ENCODE results near the gene RBM20. TPM values are rescaled to one million over a fixed set of nuclear protein-coding genes. Genes with fewer than 3 reads are reported as not detected.
"Not testable (repeated sequence)": the region's sequence is repeated elsewhere in the genome, so short reads cannot be mapped to it uniquely, and the experiment has no call there.

Gene RBM20
- total RNA-seq, 2 experiments from 2014 or later: 0.03 TPM; not detected in 1

DNA sequence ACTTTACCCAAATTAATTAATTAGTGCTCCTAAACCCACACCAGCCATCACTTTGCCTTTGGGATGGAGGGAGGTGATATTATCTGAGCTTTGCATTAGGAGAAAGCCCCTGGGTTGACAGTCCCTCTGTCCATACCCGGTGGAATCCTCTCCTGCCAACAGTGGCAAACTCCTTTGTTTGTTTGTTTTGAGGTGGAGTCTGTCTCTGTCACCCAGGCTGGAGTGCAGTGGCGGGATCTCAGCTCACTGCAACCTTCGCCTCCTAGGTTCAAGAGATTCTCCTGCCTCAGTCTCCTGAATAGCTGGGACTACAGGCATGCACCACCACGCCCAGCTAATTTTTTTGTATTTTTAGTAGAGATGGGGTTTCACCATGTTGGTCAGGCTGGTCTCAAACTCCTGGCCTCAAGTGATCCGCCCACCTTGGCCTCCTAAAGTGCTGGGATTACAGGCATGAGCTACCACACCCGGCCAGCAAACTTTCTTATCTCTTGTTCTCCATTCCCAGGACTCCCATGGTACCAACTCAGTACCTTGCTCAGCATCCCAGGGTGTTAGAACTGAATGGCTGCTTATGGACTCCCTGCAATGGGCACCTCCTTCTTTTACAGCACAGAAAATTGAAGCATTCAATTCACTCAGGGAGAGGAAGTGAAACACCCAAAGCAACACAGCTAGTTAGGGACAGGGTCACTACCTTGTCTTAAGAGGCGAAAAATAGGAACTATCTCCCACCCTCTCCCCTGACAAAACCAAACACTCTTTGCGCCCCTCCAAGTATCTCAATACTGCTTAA lies 223.1 kb downstream of the RBM20 start:
- peak overlapping the region; percentile 96 for H3K27ac Mint-ChIP-seq
- not testable (repeated sequence) for ATAC-seq; H3K9me3 Mint-ChIP-seq (ENCODE audit: insufficient read depth); H3K27me3 Mint-ChIP-seq (ENCODE audit: low read depth); H3K4me3 Mint-ChIP-seq; H3K36me3 Mint-ChIP-seq (ENCODE audit: low read depth)
- ChIA-PET CTCF (interaction anchor here (0.6 to 2.9 kb wide), 14 partner anchors 8 to 121 kb away, joined by 3 to 16 read pairs (median 4); no protein-coding TSS in a partner anchor), POLR2A (interaction anchor here (1.1 to 3.9 kb wide), 4 partner anchors 15 to 93 kb away, joined by 3 to 13 read pairs (median 4); no protein-coding TSS in a partner anchor)
- H3K4me1 Mint-ChIP-seq (ENCODE audit: low read depth): peaks cover 95% of the 10 kb centered on the region
- peak; percentile 21 for DNase-seq

DNA sequence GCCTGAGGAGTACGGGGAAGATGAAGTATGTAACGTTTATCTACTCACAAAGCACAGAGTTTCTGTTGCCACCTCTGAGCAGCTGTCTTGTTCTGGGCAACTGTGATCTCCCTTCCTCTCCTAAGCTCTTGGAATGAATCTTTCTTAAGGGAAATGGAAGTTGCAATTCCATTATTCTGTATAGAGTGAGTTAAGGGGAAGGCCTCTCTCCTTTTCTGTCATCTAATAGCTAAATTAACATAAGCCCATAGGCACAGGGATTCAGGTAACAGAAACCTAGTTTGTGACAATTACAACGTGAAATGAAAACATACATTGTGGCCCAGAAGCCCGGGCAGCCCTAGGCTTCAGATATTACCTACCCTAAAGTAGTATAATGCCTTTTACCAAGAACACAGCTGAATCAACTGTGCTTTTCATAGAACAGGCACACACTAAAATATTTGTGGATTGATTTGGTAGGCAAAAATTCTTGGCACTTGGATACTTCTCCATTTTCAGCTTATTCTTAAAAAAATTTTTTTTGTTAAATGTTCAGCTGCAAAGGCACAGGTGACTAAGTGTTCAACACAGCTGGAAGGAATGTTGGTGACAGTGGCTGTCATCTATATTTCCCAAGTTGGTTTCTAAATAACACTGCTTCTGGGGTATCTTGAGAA lies 223.8 kb downstream of the RBM20 start:
- Mint-ChIP-seq H3K4me1 (ENCODE audit: low read depth) (peaks cover 88% of the 10 kb centered on the region), H3K36me3 (ENCODE audit: low read depth) (peaks cover 8% of the 10 kb centered on the region), H3K27ac (peak overlapping the region; percentile 96), H3K4me3 (peak overlapping the region; percentile 67), H3K9me3 (ENCODE audit: insufficient read depth) (no peaks in the 10 kb centered on the region), H3K27me3 (ENCODE audit: low read depth) (no peaks in the 10 kb centered on the region)
- CTCF ChIA-PET: interaction anchor here (0.8 to 2.9 kb wide), 14 partner anchors 9 to 122 kb away, joined by 3 to 16 read pairs (median 4); no protein-coding TSS in a partner anchor
- POLR2A ChIA-PET: interaction anchor here (1.1 to 3.9 kb wide), 4 partner anchors 16 to 94 kb away, joined by 3 to 13 read pairs (median 4); no protein-coding TSS in a partner anchor
- ATAC-seq (no peak), DNase-seq (peak; percentile 23)

DNA sequence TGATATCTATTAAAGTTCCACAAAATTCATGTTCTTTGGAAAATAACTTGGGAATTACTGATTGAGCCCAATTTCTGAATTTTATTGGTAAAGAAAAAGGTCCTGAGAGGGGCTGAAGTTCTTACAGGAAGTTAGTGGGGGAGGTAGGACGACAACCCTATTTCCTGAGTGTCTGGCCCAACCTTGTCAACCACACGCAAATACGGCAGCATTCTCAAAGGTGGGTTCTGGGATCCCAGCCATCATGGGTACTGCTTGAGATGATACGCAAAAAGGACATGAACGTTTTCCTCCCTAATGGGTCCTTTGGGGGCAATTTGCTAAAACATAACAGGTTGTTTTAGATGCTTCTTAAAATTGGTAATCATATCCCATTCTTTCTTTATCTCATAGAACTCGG lies 224.8 kb downstream of the RBM20 start:
- ChIA-PET CTCF (interaction anchor here (1.3 to 2.9 kb wide), 3 partner anchors 66 to 123 kb away, joined by 3 to 12 read pairs (median 11); no protein-coding TSS in a partner anchor), POLR2A (interaction anchor here (1.3 kb wide), 1 partner anchor 8 kb away, joined by 8 read pairs; no protein-coding TSS in a partner anchor)
- no peaks in the 10 kb centered on the region for H3K27me3 Mint-ChIP-seq (ENCODE audit: low read depth)
- H3K27ac Mint-ChIP-seq: peak overlapping the region; percentile 96
- no peaks in the 10 kb centered on the region for H3K9me3 Mint-ChIP-seq (ENCODE audit: insufficient read depth)
- H3K4me3 Mint-ChIP-seq: peak overlapping the region; percentile 67
- ATAC-seq (no peak), DNase-seq (peak; percentile 66)
- H3K36me3 Mint-ChIP-seq (ENCODE audit: low read depth): peaks cover 12% of the 10 kb centered on the region
- H3K4me1 Mint-ChIP-seq (ENCODE audit: low read depth): peaks cover 81% of the 10 kb centered on the region

DNA sequence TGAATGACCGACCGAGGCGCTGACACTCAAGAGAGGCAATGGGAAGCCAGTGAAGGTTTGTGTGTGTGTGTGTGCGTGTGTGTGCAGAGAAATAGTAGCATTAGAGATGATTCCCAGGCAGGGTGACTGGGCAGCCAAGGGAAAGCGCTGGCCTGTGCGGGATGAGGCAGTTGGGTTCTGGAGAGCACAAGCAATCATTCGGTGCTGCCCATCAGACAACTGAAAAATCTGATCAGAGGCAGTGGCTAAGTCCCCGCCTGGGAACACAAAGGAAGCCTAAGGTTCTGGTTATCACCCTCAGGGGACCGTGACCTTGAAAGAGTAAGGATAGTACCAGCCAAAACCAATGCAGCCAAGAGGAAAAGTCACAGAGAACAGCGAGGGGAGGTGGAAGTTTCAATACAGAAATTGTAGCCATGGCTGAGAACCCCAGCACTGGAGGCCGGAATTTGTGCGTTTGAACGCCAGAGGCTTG lies 226.7 kb downstream of the RBM20 start:
- no peaks in the 10 kb centered on the region for H3K9me3 Mint-ChIP-seq (ENCODE audit: insufficient read depth)
- peak overlapping the region; percentile 96 for H3K27ac Mint-ChIP-seq
- no peak for ATAC-seq
- peaks cover 71% of the 10 kb centered on the region for H3K4me1 Mint-ChIP-seq (ENCODE audit: low read depth)
- no peaks in the 10 kb centered on the region for H3K27me3 Mint-ChIP-seq (ENCODE audit: low read depth)
- ChIA-PET POLR2A (interaction anchor here (0.8 to 3.2 kb wide), 14 partner anchors 10 to 131 kb away, joined by 3 to 24 read pairs (median 6); partner anchors contain the start of genes BBIP1 and SHOC2), CTCF (interaction anchor here (1.0 to 1.8 kb wide), 5 partner anchors 10 to 68 kb away, joined by 3 to 12 read pairs (median 11); no protein-coding TSS in a partner anchor)
- DNase-seq: peak; percentile 22
- H3K36me3 Mint-ChIP-seq (ENCODE audit: low read depth): peaks cover 16% of the 10 kb centered on the region
- H3K4me3 Mint-ChIP-seq: peak overlapping the region; percentile 89

DNA sequence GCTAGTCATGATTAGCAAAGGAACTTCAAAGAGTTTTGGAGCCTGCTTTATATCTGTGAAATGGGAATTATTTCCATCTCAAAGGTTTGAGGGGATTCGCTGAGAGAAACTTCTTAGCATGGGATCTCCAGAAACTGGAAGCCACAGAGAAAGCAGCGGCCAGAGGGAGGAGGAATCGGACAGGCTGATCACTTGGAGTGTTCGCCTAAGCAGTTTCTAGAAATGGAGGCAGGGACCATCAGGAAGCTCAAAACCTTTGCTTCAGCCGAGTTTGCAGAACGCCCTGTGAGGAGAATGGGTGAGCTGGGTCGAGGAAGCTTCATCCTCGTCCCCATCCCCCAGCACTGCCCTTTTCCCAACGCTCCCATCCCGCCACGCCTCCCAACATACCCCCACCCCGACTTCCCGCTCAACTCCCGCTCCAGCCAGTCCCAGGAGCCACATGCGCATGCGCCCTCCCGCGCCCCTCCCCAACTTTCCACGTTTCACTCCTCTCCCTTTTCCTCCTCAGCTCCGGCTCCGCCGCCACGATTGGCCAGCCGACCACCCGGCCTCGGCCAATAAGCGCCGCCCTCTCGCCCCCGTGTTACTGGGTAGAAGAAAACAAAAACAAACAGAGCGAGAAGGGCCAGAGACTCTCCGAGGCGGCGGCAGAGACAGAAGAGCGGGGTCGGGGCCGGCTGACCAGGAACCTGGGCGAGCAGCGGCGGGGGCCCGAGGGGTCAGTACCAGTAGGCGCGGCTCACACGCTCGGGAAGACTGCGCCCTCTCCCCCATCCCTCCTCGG lies 227.4 kb downstream of the RBM20 start, which contains the start of gene PDCD4:
PDCD4 (plus strand) TSS at position 631 of the 787 bp plus-strand sequence. CDS start 4,100 bp downstream, outside the sequence.
- H3K36me3 Mint-ChIP-seq (ENCODE audit: low read depth): peaks cover 21% of the 10 kb centered on the region
- ATAC-seq (peak; percentile 83), DNase-seq (peak; percentile 96)
- H3K27ac Mint-ChIP-seq: peak within 1 kb of the TSS; percentile 96
- CTCF ChIA-PET: interaction anchor here (0.7 to 1.0 kb wide), 10 partner anchors 10 to 287 kb away, joined by 3 to 11 read pairs (median 3); no protein-coding TSS in a partner anchor
- H3K4me1 Mint-ChIP-seq (ENCODE audit: low read depth): peaks cover 69% of the 10 kb centered on the region
- no peaks in the 10 kb centered on the region for H3K9me3 Mint-ChIP-seq (ENCODE audit: insufficient read depth)
- POLR2A ChIA-PET: interaction anchor here (0.6 to 3.2 kb wide), 22 partner anchors 9 to 132 kb away, joined by 3 to 24 read pairs (median 4); partner anchors contain the start of genes BBIP1 and SHOC2
- peak within 1 kb of the TSS; percentile 89 for H3K4me3 Mint-ChIP-seq
- H3K27me3 Mint-ChIP-seq (ENCODE audit: low read depth): no peaks in the 10 kb centered on the region

DNA sequence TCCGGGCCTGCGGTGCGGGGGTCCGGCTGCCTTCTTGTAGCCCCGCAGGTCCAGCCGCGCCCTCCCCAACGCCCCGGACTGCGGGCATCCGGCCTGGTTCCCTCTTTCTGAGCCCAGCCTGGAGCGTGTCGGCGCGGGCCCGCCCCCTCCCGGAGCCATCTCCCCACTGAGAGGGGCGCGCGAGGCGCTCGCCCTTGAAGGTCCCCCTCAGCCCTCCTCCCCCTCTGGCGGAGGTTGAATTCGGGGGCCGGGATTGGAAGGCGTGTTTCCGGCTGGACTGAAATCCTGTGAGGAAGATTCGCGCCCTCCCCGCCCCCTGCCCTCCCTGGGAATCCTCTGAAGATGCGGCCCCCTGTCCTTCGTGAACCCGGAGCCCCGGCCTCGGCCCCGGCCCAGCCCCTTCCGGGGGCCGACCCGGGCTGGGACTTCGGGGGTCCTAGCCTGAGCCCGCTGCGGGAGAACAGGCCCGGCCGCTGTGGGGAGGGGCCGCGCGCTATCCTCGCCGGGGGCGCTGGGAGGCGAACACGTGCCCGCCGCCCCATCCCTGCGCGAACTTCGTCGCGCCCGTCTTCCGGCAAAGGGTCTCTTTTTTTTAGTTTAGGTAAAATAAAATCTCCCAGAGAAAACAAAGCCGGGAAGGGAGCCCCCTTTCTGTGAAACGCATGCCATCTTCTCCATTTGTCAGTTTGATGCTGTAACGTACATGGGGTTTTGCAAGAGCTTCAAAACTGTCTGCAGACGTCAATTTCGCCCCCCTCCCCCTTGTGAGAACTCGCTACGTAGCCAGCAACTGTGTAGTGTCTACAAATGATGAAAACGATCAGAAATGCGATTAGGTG lies 228.2 kb downstream of the RBM20 start:
- ChIA-PET POLR2A (interaction anchor here (0.6 to 3.2 kb wide), 23 partner anchors 8 to 127 kb away, joined by 3 to 24 read pairs (median 5); partner anchors contain the start of genes BBIP1 and SHOC2), CTCF (interaction anchor here (0.7 to 2.1 kb wide), 19 partner anchors 10 to 288 kb away, joined by 3 to 13 read pairs (median 4); no protein-coding TSS in a partner anchor)
- Mint-ChIP-seq H3K9me3 (ENCODE audit: insufficient read depth) (no peaks in the 10 kb centered on the region), H3K36me3 (ENCODE audit: low read depth) (peaks cover 24% of the 10 kb centered on the region), H3K27me3 (ENCODE audit: low read depth) (no peaks in the 10 kb centered on the region), H3K4me3 (peak overlapping the region; percentile 89), H3K4me1 (ENCODE audit: low read depth) (peaks cover 63% of the 10 kb centered on the region), H3K27ac (peak overlapping the region; percentile 93)
- ATAC-seq (peak; percentile 76), DNase-seq (peak; percentile 90)

DNA sequence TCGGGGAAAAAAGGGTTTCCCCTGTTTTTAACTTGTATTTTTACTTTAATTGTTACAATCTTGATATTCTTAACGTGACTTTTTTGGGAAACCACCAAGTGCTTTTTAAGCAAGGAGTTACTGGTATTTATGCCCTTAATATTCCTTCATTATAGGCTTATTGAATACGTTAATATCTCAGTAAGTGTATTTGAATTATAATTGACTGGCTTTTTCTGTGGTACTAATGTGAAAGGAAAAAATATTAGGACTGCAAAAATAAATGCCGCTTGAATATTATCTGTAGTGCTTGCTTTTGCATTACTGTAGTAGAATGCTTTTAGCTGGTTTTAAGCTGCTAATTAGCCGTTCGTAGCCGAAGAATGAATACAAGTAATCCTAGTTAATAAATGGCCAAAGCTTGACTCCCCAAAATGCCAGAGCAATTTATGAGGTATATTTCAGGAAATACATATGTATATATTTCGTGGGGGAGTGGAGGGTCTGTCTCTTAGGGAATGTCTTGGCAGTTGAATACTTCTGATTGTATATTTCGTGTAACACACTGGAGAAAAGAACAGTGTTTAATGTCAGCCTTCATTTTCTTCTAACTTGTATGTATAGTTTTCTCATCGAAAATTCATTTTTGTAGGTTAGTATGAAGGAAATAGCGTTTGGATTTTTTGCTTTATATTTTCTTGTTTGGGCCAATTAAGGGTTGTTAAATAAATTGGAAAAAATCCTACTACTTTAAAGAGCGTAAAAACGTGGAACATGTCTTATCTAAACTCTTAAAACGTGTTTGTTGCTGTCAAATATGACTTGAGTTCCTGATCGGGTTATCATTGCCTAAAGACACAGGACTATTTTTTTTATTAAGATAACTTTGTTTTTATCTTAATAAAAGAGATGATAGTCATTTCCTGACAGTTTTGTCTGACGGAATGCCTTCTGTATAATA lies 229.1 kb downstream of the RBM20 start:
- peaks cover 33% of the 10 kb centered on the region for H3K36me3 Mint-ChIP-seq (ENCODE audit: low read depth)
- H3K27me3 Mint-ChIP-seq (ENCODE audit: low read depth): no peaks in the 10 kb centered on the region
- no peaks in the 10 kb centered on the region for H3K9me3 Mint-ChIP-seq (ENCODE audit: insufficient read depth)
- ATAC-seq (no peak), DNase-seq (no peak)
- POLR2A ChIA-PET: interaction anchor here (0.6 to 3.2 kb wide), 16 partner anchors 9 to 128 kb away, joined by 3 to 24 read pairs (median 5); partner anchors contain the start of genes BBIP1 and SHOC2
- peak overlapping the region; percentile 93 for H3K27ac Mint-ChIP-seq
- CTCF ChIA-PET: interaction anchor here (0.7 to 2.1 kb wide), 18 partner anchors 10 to 127 kb away, joined by 3 to 13 read pairs (median 4); partner anchors contain the start of genes BBIP1 and SHOC2
- H3K4me1 Mint-ChIP-seq (ENCODE audit: low read depth): peaks cover 63% of the 10 kb centered on the region
- H3K4me3 Mint-ChIP-seq: peak overlapping the region; percentile 89

DNA sequence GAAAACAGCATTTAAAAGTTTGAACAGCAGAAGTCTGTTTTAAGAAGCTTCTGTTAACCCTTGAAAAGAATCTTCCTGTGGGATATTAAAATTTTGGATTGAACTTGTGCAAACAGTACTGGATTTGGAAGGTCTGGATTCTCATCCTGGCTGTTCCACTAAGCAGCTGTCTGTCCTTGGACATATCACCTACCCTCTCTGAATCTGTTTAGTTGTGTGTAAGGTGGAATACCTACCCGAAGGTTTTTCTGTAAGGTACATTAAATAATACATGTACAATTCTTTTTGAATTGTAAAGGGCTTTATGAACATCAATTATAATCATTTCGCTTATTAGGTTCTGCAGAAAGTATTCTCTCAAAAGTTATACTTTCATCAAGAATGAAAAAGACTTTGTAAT lies 229.8 kb downstream of the RBM20 start:
- H3K4me3 Mint-ChIP-seq: peak overlapping the region; percentile 89
- POLR2A ChIA-PET: interaction anchor here (3.2 kb wide), 1 partner anchor 37 kb away, joined by 24 read pairs; no protein-coding TSS in a partner anchor
- peaks cover 60% of the 10 kb centered on the region for H3K4me1 Mint-ChIP-seq (ENCODE audit: low read depth)
- peak overlapping the region; percentile 88 for H3K27ac Mint-ChIP-seq
- no peaks in the 10 kb centered on the region for H3K9me3 Mint-ChIP-seq (ENCODE audit: insufficient read depth)
- CTCF ChIA-PET: interaction anchor here (2.1 kb wide), 1 partner anchor 128 kb away, joined by 7 read pairs; no protein-coding TSS in a partner anchor
- no peak for DNase-seq
- H3K36me3 Mint-ChIP-seq (ENCODE audit: low read depth): peaks cover 40% of the 10 kb centered on the region
- H3K27me3 Mint-ChIP-seq (ENCODE audit: low read depth): no peaks in the 10 kb centered on the region
- no peak for ATAC-seq

DNA sequence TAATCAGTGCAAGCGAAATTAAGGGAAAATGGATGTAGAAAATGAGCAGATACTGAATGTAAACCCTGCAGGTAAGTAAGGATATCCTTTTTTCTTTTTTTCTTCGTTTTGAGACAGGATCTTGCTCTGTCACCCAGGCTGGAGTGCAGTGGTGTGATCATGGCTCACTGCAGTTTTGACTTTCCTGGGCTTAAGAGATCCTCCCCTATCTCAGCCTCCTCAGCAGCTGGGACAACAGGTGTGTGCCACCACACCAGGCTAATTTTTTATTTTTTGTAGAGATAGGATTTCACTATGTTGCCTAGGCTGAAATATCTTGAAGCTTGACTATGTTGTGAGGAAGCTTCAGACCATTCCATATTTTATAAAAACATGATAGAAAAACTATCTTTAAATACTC lies 231.9 kb downstream of the RBM20 start:
- ATAC-seq (no peak), DNase-seq (no peak)
- Mint-ChIP-seq H3K27ac (peak overlapping the region; percentile 5), H3K9me3 (ENCODE audit: insufficient read depth) (no peaks in the 10 kb centered on the region), H3K27me3 (ENCODE audit: low read depth) (no peaks in the 10 kb centered on the region), H3K4me3 (no peak overlapping the region), H3K4me1 (ENCODE audit: low read depth) (peaks cover 53% of the 10 kb centered on the region), H3K36me3 (ENCODE audit: low read depth) (peaks cover 36% of the 10 kb centered on the region)
- ChIA-PET POLR2A (interaction anchor here (1.7 to 1.9 kb wide), 2 partner anchors 11 kb away, joined by 5 to 10 read pairs; no protein-coding TSS in a partner anchor), CTCF (interaction anchor here (0.8 to 2.1 kb wide), 8 partner anchors 11 to 128 kb away, joined by 3 to 8 read pairs (median 4); no protein-coding TSS in a partner anchor)

Data from activated CD8-positive, alpha-beta T cell treated with anti-CD3 and anti-CD28 coated beads, Interleukin-2, amount 10 ng/mL, durations not matched to agents 7 days and 5 days (primary cell).